Fibroblast of lung (primary cell): ENCODE measurements around the gene DHRS2.

Experiments
- CTCF ChIP-seq, 2 donors: IDR thresholded peaks in 1 of 2; conservative IDR thresholded peaks in 1 of 2; 1 replicate in 1 of 2; 2 replicates in 1 of 2; pipeline ENCODE4 v1.5.1; 2011 to 2012; ENCODE audit warnings: low read length in 2 of 2, control low read depth in 1 of 2, inconsistent platforms in 1 of 2, low read depth in 1 of 2, mild to moderate bottlenecking in 1 of 2
- EZH2 ChIP-seq: IDR thresholded peaks from 2 replicates; pipeline ENCODE4 v1.5.1; 2012; ENCODE audit warnings: low read length, control low read depth, mild to moderate bottlenecking; ENCODE audit errors: missing control alignments

- TF ChIP-seq CTCF (conservative IDR thresholded peaks at IDR 0.05 in 1 of 2, IDR thresholded peaks at IDR 0.05 in 1 of 2; ENCODE audit: low read depth in 1 of 2, low read length in 2 of 2) (no peak), EZH2 (no peak)
These were observed 29.3 kb downstream of the DHRS2 start for GRCh38 chr14:23665302-23666016.
